ENCODE measurements around the gene CEMIP.

CEMIP gene

DNA sequence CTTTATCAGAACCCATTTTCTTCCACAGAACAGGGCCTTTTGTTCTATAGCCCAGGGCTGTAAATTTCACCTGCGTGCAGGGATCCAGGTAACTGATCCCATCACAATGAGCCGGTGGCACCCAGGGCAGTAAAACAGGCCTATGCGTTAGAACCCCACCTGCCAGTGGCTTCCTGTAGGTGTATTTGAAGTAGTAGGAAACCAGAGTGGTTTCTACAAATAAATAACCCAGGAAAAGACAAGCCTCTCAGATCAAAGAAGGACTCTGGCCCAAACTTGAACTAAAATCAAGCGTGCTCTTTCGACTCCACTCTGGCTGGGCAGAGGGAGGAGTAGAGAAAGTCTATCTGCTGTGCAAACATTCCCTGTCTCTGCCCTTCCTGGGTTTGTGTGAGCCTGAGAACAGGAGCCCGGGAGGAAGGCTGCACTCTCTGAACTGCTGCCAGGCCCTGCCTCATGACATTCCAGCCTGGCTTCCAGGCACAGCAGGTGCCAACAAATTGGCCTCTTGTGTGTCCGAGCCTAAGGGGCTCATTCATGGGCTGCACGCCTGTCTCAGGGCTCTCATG lies 77.7 kb downstream of the CEMIP start:
- DNase-seq: no peak

DNA sequence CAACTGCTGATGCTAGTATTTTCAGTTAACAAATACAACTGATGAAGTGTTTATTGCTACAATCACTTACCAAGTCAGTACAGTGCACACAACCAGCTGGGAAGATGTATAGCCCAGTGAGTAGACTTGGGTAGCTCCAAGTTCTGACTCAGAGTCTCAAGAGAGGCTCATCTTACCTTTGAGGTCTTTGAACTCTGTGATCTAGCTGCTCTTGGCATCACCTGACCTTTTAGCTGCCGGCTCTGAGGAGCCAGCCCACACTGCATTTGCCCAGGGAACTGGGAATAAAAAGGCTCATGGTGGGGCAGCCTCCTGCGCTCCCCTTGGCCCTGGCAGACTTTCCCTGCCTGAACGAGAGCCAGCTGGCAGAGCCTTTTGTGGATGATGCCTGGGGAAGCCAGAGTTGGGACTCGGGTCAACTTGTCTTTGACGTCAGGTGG lies 82.6 kb downstream of the CEMIP start:
- DNase-seq: no peak

DNA sequence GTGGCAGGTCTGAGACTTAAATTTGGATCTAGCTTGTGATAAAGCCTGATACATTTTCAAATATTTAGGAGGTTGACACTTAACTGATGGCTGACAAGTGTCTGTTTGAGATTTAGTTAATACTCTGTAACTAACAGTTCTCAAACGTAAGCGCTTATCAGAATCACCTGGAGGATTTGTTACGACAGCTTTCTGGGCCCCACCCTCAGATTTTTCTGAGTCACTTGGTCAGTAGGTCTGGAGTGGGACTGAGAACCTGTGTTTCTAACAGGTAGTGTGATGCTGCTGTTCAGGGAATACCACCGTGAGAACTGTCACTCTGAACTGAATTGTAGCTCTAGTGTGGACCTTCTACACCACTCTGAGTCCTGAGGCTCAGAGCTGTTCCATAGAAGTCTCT lies 85.5 kb downstream of the CEMIP start:
- no peak for DNase-seq

DNA sequence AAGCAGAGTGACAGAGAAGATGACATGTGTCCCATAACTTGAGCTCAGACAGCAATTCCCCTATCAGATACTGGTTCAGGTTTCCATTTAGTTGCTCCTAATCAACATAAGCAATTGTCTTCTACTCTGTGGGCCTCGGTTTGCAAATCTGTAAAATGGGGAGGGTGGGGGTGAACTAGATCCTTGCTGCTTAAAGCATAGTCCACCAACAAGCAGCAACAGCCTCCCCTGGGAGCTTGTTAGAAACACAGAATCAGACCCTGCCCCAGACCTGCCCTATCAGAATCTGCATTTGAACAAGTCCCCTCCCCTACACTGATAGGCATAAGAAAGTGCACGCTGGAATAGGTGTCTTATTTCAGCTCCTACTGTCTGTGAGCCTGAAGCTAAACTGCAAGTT lies 87.8 kb downstream of the CEMIP start:
- no peak for DNase-seq

DNA sequence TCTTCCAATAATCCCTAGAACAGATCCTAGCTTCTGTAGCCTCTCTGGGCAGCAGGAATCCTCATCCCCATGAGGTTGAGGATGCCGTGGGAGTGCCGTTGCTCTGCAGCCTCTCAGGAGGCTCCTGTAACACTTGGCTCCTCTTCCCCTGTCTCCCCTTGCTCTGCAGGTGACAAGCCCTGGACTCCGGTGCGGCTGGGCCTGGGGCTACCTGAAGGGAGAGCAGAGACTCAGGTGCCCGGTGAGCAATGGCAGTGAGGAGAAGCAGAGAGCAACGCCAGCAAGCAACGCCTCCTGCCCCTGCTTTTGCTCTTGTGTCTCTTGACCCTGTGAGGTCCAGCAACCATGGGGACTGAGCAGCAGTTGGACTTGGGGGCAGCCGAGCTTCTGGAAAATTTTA lies 91.2 kb downstream of the CEMIP start:
- DNase-seq: no peak

DNA sequence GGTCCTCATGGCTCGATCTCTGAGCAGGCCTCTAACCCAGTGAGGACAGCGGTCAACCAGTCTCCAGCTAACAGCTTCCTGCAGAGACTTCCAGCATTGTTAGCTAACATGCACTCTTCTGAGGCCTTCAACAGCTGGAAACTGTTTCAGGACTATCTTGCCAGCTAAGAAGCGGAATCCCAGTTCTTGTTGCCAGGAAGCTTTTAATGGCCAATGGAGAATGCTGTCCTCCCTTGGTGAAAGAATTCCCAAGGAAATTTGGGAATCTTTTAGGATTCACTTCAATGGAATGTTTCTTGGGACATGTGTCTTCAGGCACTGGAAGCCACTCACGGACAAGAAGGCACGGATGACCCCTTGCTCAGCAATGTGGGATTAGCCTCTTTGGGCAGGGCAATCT lies 91.7 kb downstream of the CEMIP start:
- DNase-seq: no peak

DNA sequence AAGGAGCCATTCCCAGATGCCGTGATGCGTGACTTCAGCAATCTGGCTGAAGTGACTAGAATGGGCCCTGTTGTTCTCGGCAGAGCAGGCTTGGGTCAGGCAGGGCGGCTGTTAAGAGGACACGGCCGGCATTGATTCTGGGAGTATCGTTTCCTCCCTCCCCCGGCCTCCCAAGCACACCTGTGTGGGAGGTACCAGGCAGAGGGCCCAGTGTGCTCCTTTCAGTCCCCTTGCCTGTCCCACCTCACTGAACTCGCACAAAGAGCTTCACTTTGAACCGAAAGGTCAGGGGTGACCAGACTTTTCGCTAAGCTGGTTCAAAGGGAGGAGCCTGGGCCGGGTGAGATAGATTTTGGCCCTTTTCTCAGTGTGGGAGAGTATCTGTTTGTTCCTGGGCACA lies 92.7 kb downstream of the CEMIP start:
- no peak for DNase-seq

DNA sequence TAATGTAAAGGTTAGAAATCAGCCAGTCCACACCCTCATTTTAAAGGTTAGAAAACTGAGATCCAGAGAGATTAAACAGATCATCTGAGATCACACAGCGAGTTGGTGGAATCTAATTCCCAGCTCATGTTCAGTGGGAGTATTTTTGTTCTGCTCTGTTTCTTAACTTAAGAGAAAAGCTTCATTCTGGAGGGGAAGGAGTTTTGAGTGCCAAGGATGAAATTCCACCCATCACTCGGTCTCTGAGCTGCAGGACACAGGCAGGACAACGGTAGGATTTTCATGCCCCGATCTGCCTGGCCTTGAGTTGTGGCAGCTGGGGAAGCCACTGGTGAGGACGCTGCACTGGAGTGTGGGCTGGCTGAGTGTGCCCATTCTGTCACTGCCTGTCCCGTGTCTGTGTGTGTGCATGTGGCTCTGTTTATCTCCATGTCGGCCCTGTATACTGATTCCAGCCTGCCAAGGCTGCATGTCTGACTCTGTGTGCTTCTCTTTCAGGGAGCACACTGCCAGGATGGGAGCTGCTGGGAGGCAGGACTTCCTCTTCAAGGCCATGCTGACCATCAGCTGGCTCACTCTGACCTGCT lies 94.3 kb downstream of the CEMIP start:
- no peak for DNase-seq

DNA sequence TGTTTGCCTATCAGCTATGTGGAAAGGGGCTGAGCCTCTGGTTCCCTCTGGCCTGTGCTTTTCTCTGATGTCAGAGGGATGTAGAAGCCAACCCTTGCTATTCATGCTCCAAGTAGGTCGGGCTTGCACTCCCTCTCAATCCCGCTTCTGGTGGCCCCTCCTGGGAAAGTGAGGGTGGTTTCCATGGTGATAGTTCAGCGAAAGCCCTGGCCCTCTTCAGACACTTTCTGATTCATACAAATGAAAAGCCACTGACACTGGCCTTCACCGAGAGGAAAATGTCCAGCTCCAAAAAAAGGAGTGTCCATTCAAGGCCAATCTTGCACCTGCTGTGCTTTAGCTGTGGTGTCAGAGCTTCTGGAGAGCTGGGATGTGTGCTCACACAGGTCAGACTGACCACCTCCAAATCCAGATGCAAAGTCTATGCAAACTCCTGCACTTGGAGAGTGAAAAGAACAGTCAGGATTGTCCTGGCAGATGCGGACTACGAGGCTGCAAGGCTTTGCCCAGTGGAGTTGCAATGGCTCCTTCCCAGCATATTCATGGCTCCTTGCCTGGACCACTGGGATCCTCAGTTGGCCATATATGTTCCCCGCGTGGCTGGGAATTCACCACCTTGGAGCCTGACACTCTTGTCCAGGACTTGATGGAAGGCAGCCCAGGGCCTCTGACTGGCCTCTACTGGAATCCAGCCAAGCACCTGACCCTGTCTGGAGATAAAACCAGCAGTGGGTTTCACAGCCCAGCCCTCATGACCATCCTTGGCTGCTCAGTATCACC lies 96.6 kb downstream of the CEMIP start:
- no peak for DNase-seq

DNA sequence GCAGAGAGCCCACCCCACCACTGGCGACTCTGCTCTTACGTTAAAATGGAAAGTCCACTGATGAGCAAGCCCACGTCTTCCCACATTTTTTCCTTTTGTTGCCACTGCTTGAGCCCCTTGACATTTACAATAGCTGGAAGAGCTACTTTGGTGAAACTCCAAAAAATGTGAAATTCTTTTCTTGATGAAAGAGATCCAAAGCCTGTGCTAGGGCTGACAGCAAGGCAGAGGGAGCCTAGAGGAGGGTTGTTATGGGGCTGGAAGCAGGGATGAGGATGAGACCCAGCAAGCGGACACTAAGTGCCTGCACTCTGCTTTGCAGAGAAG lies 97.1 kb downstream of the CEMIP start:
- no peak for DNase-seq

DNA sequence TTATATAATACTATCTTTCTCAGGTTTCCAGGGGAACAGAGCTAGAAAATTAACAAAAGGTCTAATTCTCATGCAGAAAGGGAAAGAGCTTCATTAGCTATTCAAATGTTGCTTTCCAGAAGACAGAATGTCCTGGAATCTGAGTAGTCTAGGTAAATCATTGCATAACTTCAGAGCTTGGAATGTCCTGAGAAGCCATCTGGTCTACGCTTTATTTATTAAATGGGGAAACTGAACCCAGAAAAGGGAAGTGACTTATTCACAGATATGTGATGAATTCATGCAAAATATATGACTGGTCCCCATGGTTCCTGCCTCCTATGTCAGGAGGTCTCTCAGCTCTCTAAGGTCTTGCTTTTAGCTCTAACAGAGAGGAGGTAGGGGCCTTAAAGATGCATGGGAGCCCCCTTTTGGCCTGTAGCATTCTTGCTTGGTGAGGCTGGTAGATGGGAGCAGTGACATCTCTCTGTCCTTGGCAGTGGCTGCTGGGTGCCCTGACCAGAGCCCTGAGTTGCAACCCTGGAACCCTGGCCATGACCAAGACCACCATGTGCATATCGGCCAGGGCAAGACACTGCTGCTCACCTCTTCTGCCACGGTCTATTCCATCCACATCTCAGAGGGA lies 99.2 kb downstream of the CEMIP start:
- no peak for DNase-seq

DNA sequence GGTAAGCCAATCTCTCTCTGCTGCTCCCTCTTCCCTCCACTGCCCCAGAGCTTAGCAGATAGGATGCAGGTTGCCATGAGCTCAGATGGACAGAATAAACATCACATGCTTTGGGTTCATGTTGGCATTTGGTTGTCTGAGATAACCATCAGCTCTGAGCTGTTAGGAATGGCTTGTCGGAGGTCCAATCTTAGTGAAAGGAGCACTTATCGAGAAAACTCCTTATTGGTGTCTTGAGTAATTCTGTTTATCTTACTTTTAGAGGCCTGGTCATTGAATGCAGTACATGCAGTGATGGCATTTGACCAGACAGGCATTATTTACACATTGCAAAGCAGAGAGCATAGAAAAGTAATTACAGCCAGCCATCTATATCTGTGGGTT lies 99.7 kb downstream of the CEMIP start:
- DNase-seq: no peak

DNA sequence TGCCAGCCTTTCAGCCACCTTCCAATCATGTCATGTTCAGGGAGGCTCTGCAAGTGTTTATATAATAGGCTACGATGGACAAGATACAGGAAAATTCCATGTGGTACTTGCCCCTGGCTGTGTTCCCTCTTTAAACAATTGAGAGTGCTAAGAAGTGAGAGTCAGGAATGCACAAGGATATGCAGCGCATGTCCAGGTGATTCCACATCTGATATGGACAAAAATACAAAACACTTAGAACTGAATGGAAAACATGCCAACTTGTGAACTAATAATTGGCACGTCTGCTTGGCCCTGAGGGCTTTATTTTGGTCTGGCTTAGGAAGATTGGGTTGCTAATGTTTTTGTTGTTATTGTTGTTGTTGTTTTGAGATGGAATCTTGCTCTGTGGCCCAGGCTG lies 100.9 kb downstream of the CEMIP start:
- DNase-seq: no peak

DNA sequence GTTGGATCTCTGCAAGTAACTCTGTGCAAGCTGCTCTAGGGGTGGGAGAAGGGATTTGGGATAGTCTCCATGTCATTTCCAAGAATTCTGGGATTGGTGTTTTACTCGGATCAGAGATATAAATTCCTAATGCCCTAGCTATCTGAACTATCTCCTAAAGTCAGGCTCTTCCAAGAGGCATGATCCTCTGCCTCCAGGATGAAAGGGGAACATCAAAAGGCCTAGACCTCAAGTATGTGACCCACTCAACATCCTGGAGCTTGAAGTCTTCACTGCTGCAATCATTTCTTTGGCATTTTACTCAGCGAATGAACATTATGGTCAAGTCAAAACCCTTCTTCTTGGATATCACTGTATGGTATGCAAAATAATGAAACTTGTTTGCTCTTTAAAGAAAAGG lies 104.5 kb downstream of the CEMIP start:
- DNase-seq: no peak

DNA sequence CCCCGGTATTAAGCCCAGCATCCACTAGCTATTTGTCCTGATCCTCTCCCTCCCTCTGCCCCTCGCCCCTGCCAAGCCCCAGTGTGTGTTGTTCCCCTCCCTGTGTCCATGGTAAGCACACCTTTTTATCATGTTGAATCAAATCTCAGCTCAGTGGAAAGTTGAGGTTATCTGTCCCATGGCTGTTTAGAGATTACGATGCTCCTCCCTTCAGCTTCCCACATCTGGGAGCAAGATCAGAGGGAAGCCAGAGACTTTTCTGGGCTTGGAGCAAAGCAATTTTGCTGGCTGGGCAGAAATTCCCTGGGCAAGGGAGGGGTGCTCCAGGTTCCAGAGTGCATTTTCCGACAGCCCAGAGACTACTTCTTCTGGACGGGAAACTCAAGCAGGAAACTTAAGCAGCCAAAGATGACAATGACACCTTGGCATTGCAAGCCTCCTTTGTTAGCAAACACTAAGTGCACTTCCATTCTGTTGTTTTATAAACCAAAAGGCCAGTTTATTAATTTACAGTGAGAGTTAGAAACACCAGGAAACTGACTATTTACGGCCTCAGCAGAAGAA lies 105.9 kb downstream of the CEMIP start:
- no peak for DNase-seq

DNA sequence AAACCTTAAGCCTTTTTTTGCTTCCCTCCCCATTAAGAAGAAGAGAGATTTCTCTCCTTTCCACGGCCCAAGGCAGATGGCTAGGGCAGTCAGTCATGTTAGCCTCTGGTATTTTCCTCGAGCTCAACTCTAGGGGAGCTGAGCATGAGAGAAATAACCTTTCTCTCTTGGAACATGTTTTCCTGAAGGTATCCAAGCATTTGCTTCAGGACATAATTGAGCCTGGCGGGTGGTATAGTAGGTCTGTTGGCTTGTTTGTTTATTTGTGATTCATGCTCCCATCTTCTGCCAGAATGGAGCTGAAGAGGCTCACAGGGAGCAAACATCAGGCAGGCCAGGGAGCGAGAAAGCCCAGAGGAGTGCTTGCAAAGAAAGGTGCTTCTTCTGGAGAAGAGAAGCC lies 108.0 kb downstream of the CEMIP start:
- DNase-seq: no peak

DNA sequence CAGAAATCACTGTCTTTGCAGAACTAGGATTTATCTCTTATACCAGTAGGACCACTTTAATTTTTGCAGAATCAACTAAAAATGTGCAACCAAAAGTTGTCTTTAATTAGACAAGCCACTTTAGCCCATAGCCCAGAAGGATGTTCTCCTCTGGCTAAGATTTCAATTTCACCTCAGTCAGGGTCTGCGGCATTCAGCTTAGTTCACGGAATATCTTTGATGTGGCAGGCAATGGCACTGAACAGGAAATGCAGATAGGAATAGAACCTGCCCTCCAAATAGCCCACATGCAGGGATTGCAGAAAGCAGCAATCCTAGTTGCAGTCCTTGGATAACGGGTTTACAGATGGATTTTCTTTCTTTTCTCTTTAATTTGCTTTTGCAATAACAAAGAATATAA lies 109.7 kb downstream of the CEMIP start:
- no peak for DNase-seq

DNA sequence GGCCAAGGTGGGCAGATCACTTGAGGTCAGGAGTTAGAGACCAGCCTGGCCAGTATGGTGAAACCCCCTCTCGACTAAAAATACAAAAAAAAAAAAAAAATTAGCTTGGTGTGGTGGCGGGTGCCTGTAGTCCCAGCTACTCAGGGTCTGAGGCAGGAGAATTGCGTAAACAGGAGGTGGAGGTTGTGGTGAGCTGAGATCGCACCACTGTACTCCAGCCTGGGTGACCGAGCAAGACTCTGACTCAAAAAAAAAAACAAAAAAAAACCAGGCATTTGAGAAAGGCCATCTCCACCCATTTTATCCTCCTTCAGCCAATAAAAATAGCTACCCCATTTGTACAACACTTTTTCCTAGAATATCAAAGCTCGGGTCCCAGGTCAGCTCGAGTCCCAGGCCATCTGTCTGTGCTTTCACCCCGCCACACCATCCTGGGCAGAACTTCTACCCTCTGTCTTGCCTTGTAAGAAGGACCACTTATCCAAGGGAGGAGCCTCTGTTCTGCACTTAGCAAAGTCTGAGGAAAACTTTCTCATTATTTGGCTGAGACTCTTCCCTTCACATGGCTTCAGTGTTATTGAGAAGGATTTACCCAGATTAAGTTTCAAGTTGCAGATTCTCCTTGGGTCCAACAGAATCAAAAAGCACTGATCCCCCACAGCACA lies 111.3 kb downstream of the CEMIP start:
- DNase-seq: no peak

DNA sequence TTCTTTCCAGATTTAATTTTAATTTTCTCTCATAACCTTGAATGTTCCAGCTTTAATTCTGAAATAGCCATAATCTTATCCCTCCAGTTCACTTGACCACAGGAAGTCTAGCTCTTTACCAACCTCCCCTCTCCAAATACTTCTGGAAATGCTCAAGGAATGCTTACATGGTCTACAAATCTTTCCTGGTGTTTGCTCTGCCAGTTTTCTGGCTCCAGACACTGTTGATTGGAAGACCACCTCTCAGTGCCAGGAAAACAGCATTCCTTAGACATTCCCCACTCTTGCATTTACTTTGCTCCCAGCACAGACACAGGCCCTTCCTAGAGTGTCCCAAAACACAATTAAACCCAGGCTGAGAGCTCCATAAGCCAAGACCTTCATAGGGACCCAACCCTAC lies 111.8 kb downstream of the CEMIP start:
- no peak for DNase-seq

DNA sequence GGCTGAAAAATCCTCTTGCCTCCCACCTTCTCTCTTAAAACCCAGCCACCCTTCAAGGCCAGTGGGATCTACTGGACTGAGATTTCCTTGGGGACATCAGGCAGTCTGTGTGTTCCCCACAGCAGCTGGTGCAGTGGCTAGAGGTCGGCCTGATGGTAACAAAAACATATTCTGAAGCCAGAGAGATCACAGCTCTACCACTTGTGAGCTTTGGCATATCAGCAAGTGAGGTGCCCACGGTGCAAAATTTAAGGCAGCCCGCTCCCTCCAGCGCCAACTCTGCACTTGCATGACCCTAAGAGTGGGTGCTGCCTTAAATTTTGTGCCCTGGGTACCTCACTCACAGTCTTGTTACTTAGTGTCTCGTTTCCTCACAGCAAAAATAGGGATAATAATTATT lies 113.2 kb downstream of the CEMIP start:
- DNase-seq: no peak

DNA sequence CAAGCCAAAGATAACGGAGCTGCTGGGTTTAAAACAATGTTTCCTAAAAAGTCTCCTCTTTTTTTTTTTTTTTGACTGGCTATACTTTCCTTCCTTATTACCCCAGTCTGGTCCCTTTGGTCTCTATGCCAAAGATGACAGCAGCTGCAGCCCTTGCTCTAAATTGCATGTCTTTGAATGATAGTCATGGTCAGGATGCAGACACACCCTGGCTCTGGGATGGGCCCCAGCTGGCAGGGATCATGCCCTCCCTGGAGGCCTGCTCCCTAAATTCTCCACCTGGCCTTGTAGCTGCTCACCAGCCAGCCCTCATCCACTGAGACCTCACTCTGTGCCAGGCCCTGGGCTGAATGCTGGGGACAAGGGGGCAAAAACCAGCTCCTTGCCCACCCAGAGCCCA lies 114.6 kb downstream of the CEMIP start:
- no peak for DNase-seq

DNA sequence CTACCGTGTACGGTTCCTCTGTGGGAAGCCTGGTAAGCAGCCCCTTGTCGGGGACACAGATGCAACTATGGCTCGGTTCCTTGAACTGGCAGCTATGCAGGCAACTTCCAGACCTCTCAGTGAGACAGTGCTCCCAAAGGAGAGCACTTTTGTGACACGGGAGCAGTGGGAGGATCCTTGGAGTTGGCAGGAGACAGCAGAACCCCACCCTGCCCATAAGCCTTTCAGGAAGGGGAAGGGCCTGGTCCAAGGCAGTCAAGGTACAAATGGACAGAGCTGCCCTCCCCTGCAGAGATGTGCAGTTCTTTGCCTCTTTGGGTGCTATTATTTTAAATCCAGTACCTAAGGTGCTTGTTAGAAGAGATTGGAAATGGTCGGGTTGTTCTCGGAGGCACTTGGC lies 115.9 kb downstream of the CEMIP start:
- DNase-seq: no peak

DNA sequence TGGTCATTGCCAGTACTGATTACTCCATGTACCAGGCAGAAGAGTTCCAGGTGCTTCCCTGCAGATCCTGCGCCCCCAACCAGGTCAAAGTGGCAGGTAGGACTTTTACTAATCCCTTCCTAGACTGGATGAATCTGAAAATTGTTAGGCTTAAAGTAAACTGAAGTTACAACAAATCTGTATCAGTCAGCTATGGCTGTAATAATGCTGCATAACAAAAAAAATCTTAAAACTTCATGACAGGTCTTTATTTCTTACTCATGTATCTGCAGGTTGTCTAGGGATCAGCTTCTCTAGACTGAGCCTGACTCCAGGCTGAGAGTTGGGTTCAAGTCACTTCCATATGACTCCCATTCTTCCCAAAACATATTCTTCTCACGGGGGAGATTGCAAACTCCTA lies 116.8 kb downstream of the CEMIP start:
- no peak for DNase-seq

All from T-helper 1 cell (primary cell).